Testis (tissue), 2 donors: ENCODE data around the gene LRMDA.

Experiments used
- POLR2A ChIP-seq: fragments of 450-650 bp; IDR thresholded peaks from one replicate; pipeline ENCODE4 v1.6.1; 2017; ENCODE audit warnings: antibody characterized with exemption, mild to moderate bottlenecking, moderate library complexity
- TF ChIP-seq, protein P1 (sequence below), 3 experiments: fragments of 450-650 bp in 2 of 3; fragments of 200-600 bp in 1 of 3; sonication (generic) in 1 of 3; IDR thresholded peaks; one replicate each; pipeline ENCODE4 v1.5.1; 2016 to 2019; ENCODE audit warnings: antibody characterized with exemption in 3 of 3, mild to moderate bottlenecking in 2 of 3, moderate library complexity in 1 of 3

DNA sequence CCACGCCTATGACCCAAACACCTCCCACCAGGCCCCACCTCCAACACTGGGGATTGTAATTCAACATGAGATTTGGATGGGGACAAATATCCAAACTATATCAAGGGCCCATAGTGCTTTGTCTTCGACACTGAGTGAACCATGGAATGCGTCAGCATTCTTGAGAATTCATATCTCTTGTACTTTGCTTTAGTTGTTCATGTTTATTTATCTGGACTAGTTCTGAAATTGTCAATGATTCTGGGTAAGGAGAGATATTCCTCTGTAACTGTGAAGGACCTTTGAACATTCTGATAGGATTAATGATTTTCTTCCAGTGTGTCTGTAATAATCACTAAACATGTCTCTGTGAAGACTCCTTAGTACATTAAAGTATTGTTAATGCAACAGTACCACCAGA is 374.8 kb downstream of the LRMDA start:
- TF ChIP-seq, protein P1, sequence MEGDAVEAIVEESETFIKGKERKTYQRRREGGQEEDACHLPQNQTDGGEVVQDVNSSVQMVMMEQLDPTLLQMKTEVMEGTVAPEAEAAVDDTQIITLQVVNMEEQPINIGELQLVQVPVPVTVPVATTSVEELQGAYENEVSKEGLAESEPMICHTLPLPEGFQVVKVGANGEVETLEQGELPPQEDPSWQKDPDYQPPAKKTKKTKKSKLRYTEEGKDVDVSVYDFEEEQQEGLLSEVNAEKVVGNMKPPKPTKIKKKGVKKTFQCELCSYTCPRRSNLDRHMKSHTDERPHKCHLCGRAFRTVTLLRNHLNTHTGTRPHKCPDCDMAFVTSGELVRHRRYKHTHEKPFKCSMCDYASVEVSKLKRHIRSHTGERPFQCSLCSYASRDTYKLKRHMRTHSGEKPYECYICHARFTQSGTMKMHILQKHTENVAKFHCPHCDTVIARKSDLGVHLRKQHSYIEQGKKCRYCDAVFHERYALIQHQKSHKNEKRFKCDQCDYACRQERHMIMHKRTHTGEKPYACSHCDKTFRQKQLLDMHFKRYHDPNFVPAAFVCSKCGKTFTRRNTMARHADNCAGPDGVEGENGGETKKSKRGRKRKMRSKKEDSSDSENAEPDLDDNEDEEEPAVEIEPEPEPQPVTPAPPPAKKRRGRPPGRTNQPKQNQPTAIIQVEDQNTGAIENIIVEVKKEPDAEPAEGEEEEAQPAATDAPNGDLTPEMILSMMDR (IDR thresholded peaks at IDR 0.05) = no peak
- no peak for TF ChIP-seq POLR2A
